Stimulated activated effector memory CD8-positive, alpha-beta T cell treated with anti-CD3 and anti-CD28 coated beads, Interleukin-12 subunit alpha, Interleukin-12 subunit beta, amount 100 ng/mL, for 72 hours (primary cell): Measurements from ENCODE around the gene FOXN3.

Source experiments
- ATAC-seq: fragments of 150-1000 bp; cut with Tn5 transposase; 2 replicates; pipeline ENCODE4 v1.10.0; 2021
- DNase-seq, 2 donors: peaks; one replicate each; pipeline ENCODE4 v3.0.0; 2021 to 2022; ENCODE audit warnings: low spot score in 2 of 2
- H3K27ac Mint-ChIP-seq: one replicate; pipeline ENCODE4 v1.8.0; 2022; ENCODE audit warnings: mild to moderate bottlenecking, mixed read lengths
- H3K36me3 Mint-ChIP-seq: one replicate; pipeline ENCODE4 v1.8.0; 2022; ENCODE audit warnings: mild to moderate bottlenecking, mixed read lengths
- H3K4me1 Mint-ChIP-seq: one replicate; pipeline ENCODE4 v1.8.0; 2022; ENCODE audit warnings: mixed read lengths
- H3K4me3 Mint-ChIP-seq: one replicate; pipeline ENCODE4 v1.8.0; 2022; ENCODE audit warnings: mild to moderate bottlenecking, mixed read lengths
- H3K9me3 Mint-ChIP-seq: one replicate; pipeline ENCODE4 v1.8.0; 2022; ENCODE audit warnings: mixed read lengths

Gene FOXN3

GRCh38 chr14:89196545-89196944 is 220.5 kb downstream of the FOXN3 start:
- Mint-ChIP-seq H3K27ac (no peak overlapping the region), H3K4me1 (peaks cover 59% of the 10 kb centered on the region), H3K36me3 (peaks cover 11% of the 10 kb centered on the region), H3K4me3 (no peak overlapping the region), H3K9me3 (no peaks in the 10 kb centered on the region)
- DNase-seq: no peak
- ATAC-seq: no peak

DNA sequence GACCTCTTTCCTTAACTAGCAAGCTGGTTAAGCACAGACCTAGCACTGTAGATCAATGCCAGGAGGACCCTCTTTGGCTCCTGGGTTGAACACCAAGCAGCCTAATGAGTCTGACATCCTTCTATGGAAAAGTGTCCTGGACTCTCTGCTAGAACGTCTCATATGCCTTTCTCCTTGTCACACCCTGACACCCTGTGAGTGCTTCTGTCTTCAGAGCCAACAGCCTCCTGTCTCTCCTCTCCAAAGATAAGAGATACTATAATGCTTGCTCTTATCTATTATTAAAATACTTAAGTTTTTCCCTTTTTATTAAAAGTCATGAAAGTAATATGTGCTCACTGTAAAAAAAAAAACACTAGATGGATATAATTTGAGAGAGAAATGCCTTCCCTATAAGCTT is 222.7 kb downstream of the FOXN3 start:
- DNase-seq (no peak), ATAC-seq (no peak)
- H3K4me1 Mint-ChIP-seq: peaks cover 40% of the 10 kb centered on the region
- H3K4me3 Mint-ChIP-seq: no peak overlapping the region
- H3K27ac Mint-ChIP-seq: no peak overlapping the region
- no peaks in the 10 kb centered on the region for H3K9me3 Mint-ChIP-seq
- peaks cover 21% of the 10 kb centered on the region for H3K36me3 Mint-ChIP-seq

DNA sequence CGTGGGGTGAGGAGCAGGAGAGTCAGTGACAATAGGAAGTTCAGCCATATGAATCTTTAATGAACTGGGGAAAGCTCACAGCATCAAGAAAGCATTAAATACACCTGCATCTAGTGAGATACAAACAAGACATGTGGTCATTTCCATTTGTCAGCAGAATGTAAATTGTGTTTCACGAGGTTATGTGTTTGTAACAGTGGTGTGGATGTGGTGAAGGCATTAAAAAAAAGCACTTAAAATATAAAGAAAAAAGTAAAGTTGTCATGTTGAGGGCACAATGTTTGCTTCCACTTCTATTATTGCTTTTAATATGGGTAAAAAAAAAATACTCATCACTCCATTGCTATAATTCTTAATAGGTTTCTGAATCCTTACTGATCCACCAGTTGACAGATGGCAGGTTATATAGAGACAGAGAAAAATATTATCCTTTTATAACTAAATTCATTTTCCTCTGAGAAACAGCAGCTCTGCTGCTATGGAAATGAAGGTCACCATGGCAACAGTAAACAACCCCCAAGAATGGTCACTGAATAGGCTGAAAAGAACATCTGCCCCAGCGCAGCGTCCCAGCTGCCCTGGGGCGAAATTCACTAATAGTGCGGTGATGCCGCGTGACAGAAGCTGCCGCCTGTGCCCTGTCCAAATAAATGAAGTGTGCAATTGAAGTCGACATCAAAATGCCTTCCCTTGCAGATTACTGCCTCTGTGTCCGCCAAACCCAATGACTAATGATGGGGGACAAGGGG is 226.1 kb downstream of the FOXN3 start:
- Mint-ChIP-seq H3K4me1 (peaks cover 21% of the 10 kb centered on the region), H3K36me3 (peaks cover 18% of the 10 kb centered on the region), H3K27ac (no peak overlapping the region), H3K9me3 (no peaks in the 10 kb centered on the region), H3K4me3 (no peak overlapping the region)
- ATAC-seq (no peak), DNase-seq (no peak)

- H3K4me3 Mint-ChIP-seq: no peak overlapping the region
- H3K9me3 Mint-ChIP-seq: no peaks in the 10 kb centered on the region
- H3K27ac Mint-ChIP-seq: no peak overlapping the region
- DNase-seq (no peak), ATAC-seq (no peak)
- H3K4me1 Mint-ChIP-seq: peaks cover 22% of the 10 kb centered on the region
- H3K36me3 Mint-ChIP-seq: peaks cover 23% of the 10 kb centered on the region
These were observed 228.5 kb downstream of the FOXN3 start for GRCh38 chr14:89188492-89188891.

DNA sequence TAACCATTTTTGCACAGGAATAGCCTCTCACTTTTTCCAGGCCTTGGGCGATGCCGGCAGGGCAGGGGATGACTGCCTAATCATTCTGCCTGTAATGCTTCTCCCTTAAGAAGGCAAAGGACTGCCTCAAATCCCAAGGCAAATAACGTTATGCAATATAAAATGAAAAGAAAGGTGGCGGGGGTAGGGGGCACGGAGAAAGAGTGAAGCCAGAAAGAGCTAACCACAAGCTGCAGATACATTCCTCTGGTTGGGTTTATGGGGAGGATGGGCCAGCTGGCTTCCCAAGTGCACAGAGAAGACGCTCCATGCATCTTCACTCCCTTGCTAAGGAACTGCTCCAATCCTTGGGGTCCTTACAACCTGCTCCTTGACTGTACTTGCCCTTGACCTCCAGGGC is 229.5 kb downstream of the FOXN3 start:
- H3K4me1 Mint-ChIP-seq: peaks cover 22% of the 10 kb centered on the region
- peak overlapping the region; percentile 14 for H3K27ac Mint-ChIP-seq
- H3K4me3 Mint-ChIP-seq: no peak overlapping the region
- peaks cover 23% of the 10 kb centered on the region for H3K36me3 Mint-ChIP-seq
- no peak for ATAC-seq
- H3K9me3 Mint-ChIP-seq: no peaks in the 10 kb centered on the region
- DNase-seq: no peak

DNA sequence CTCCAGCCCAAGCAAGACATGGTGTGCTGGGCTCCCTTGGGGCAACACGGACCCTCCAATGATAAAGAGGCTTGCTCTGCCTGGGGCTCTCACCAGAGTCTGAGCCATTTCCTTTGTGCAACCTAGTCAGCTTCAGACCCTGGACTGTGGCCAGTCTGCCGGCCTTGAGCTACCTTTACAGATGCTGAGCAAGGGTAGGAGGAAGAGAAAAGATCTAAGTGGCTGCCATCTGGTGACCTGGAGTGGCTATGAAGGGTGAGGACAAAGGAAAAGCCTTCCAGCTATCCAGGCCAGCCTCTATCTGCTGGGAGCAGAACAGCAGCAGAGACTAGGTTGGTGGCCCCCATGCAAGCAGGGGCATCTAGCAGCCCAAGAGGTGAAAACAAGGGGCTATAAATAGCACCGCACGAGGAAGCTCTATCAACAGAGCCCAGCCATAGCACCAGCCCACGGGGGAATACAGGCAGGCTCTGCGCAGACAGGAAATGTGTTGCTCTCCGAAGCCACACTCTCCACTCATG is 230.1 kb downstream of the FOXN3 start:
- no peak for DNase-seq
- ATAC-seq: no peak
- no peak overlapping the region for H3K4me3 Mint-ChIP-seq

DNA sequence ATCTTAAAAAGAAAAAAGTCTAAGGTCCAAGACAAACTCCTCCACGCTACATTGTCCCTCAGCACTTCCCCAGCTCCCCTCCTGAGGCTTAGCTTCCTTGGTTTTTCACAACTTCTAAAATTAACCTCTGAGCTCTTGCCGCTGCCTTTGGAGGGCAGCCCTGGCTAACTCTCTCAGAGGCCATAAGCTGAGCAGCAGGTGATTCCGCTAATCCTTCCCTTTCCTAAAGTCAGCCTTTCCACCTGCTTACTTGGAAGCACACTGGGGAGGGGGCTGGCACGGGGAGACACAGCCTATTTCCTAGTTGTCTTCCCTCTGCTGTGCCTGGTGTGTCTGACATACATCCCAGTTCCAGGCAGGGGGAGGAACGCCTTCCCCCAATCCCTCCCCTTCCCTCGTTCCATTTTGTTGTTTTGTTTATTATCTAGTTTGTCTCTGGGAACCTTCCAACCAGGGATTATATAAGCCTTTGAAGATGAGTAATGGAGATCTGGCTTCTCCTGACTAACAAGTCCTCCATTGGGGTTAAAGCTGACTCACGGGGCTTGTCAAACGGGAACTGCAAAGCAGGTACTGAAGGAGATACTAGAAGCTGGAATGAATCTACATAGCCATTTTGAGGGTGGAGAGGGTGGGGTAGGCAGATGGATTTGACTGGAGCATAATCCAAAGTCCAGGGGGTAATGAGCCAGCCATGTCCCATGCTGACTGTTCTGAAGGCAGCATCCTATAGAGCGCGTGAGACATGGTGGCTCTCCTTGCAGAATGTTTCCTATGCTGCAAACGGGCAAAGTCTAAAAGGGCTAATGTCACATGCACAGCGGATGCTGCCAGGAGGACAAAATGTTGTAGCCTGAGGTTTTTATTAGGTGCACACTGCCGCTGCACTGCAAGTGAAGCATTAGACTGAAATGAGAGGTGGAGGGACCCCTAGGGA is 230.8 kb downstream of the FOXN3 start:
- DNase-seq: no peak
- no peak for ATAC-seq
- Mint-ChIP-seq H3K4me3 (no peak overlapping the region), H3K4me1 (peaks cover 28% of the 10 kb centered on the region), H3K27ac (peak overlapping the region; percentile 74), H3K36me3 (peaks cover 29% of the 10 kb centered on the region), H3K9me3 (no peaks in the 10 kb centered on the region)

More for the DNA sequence above, 230.1 kb downstream of the FOXN3 start:
- Mint-ChIP-seq H3K9me3 (no peaks in the 10 kb centered on the region), H3K4me1 (peaks cover 22% of the 10 kb centered on the region), H3K36me3 (peaks cover 24% of the 10 kb centered on the region), H3K27ac (peak overlapping the region; percentile 74)

- peaks cover 32% of the 10 kb centered on the region for H3K36me3 Mint-ChIP-seq
- no peaks in the 10 kb centered on the region for H3K9me3 Mint-ChIP-seq
- peaks cover 37% of the 10 kb centered on the region for H3K4me1 Mint-ChIP-seq
- peak overlapping the region; percentile 74 for H3K27ac Mint-ChIP-seq
- no peak overlapping the region for H3K4me3 Mint-ChIP-seq
- DNase-seq (no peak), ATAC-seq (no peak)
These were observed 232.1 kb downstream of the FOXN3 start for GRCh38 chr14:89184952-89185351.

- DNase-seq: no peak
- Mint-ChIP-seq H3K36me3 (peaks cover 31% of the 10 kb centered on the region), H3K27ac (peak overlapping the region; percentile 46), H3K4me3 (no peak overlapping the region), H3K9me3 (no peaks in the 10 kb centered on the region), H3K4me1 (peaks cover 55% of the 10 kb centered on the region)
- ATAC-seq: no peak
These were observed 234.7 kb downstream of the FOXN3 start for GRCh38 chr14:89182326-89182725.

DNA sequence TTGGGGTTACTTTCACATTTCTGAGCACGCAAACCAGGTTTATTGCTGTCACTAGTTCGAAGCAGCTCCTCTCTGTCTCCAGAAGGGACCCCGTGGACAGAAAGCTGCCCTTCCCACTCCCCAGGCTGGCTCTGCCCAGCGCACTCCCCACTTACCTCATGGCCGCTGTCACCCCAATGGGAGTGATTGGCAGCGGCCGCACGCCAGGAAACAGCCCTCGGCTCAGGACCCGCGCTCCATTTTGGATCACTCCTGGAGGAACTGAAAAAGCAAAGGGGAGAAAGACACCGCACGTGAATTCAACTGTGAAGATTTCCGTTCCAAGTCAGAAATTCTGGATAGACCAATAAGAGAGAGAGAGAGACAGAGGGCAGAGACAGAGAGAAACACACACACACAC is 236.5 kb downstream of the FOXN3 start:
- Mint-ChIP-seq H3K4me3 (no peak overlapping the region), H3K27ac (no peak overlapping the region), H3K9me3 (no peaks in the 10 kb centered on the region), H3K36me3 (peaks cover 46% of the 10 kb centered on the region), H3K4me1 (peaks cover 41% of the 10 kb centered on the region)
- ATAC-seq (no peak), DNase-seq (no peak)

- Mint-ChIP-seq H3K36me3 (peaks cover 48% of the 10 kb centered on the region), H3K9me3 (no peaks in the 10 kb centered on the region), H3K4me1 (peaks cover 35% of the 10 kb centered on the region), H3K4me3 (no peak overlapping the region), H3K27ac (no peak overlapping the region)
- DNase-seq: no peak
- no peak for ATAC-seq
These were observed 237.1 kb downstream of the FOXN3 start for GRCh38 chr14:89179891-89180404.

DNA sequence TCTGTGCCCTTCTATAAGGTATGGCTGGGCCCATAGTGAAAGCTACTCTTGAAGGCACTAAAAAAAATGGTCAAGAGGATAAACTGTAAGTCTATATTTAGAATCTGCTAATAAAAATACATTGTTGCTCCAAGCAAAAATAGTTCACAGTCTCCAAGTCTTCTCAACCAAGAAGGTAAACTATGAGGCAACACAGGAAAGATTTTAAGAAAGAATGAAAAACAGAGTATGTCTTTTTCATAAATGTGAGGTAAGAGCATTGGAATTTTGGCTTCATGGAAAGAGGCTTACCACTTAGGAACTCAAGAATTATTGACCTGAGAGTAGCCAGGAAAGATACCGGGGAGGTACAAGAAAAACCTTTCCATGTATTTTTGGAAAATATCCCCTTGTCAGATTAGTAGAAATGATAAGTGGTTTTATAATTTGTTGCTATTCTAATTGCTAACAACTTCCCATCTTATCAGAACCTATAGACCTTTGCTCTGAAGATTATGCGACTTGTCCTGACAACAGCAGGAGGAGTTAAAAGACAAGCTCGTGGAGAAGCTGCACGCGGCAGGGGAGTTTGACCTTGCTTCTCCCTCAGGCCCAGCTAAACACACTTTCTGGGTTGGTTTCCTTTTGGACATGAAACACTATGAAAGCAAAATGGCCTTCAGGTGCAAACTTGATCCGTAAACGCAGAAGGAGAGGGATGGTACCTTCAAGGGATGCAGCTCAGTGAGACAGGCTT is 238.1 kb downstream of the FOXN3 start:
- no peak for ATAC-seq
- H3K9me3 Mint-ChIP-seq: no peaks in the 10 kb centered on the region
- peaks cover 51% of the 10 kb centered on the region for H3K36me3 Mint-ChIP-seq
- no peak for DNase-seq
- peaks cover 33% of the 10 kb centered on the region for H3K4me1 Mint-ChIP-seq
- no peak overlapping the region for H3K4me3 Mint-ChIP-seq
- H3K27ac Mint-ChIP-seq: peak overlapping the region; percentile 55

GRCh38 chr14:89178376-89178775 is 238.7 kb downstream of the FOXN3 start:
- Mint-ChIP-seq H3K4me1 (peaks cover 33% of the 10 kb centered on the region), H3K27ac (peak overlapping the region; percentile 55), H3K4me3 (no peak overlapping the region), H3K9me3 (no peaks in the 10 kb centered on the region), H3K36me3 (peaks cover 49% of the 10 kb centered on the region)
- ATAC-seq (no peak), DNase-seq (no peak)

GRCh38 chr14:89175881-89176799 is 240.9 kb downstream of the FOXN3 start:
- ATAC-seq (no peak), DNase-seq (peak in 1 of 2 donors; percentile 33)
- H3K4me1 Mint-ChIP-seq: peaks cover 26% of the 10 kb centered on the region
- H3K27ac Mint-ChIP-seq: no peak overlapping the region
- peaks cover 52% of the 10 kb centered on the region for H3K36me3 Mint-ChIP-seq
- H3K4me3 Mint-ChIP-seq: no peak overlapping the region
- H3K9me3 Mint-ChIP-seq: no peaks in the 10 kb centered on the region
